ENCODE measurements around the gene TSHZ2. TPM values are rescaled to one million over a fixed set of nuclear protein-coding genes. Genes with fewer than 3 reads are reported as not detected.

Gene TSHZ2
- total RNA-seq, 2 experiments from 2014 or later = 0.13 TPM; not detected in 1

DNA sequence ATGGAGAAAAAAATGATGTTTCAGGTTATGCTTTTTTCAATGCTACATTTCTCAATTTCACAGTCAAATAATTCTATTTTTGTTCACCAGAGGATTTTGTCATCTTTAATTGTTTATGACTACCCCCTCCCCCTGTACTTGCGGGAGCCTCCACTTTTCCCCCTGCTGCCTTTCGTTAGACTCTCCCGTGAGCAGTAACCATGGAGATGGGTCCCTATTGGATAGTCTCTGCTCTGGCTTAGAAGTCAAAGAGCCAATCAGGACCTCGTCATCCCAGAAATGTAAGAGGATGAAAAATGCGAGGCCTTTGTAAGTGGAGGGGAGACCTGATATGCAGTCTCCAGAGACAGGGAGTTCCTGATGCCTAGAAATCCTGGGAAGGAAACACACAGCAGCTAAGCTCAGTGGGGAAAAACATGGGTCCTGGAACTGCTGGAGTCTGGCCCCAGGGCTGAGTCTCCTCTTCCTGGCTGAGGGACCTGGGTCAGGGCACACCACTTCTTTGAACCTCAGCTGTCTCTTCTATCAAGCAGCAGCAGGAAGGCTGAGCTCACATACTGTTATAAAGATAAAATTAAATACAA, 298.7 kb downstream of the TSHZ2 start:
- POLR2A ChIA-PET = no interaction called here

DNA sequence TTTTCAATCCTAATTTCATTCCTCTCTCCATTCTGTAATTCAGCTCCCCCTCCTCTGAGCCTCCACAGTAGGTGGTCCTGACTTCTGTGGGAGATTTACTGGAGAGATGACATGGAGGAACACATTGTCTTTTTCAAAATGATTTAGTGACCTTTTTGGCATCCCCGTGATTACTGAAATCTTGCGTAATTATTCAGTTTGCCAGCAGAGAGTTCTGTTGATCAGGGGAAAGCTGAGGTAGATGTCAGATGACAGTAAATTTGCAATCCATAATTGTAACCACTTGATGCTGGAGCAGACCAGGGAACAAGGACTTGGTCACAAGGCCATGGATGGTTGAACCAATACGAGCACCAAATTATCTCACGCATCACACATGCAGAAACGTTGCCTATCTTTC, 302.2 kb downstream of the TSHZ2 start:
- H3K27ac Mint-ChIP-seq = no peak overlapping the region
- CTCF ChIA-PET = no interaction called here
- no peaks in the 10 kb centered on the region for H3K9me3 Mint-ChIP-seq (ENCODE audit: insufficient read depth)
- H3K36me3 Mint-ChIP-seq (ENCODE audit: low read depth) = no peaks in the 10 kb centered on the region
- H3K27me3 Mint-ChIP-seq (ENCODE audit: low read depth) = no peaks in the 10 kb centered on the region
- ATAC-seq = no peak
- DNase-seq = no peak
- H3K4me3 Mint-ChIP-seq = no peak overlapping the region
- H3K4me1 Mint-ChIP-seq (ENCODE audit: low read depth) = no peaks in the 10 kb centered on the region
- POLR2A ChIA-PET = no interaction called here

More for the DNA sequence above, 298.7 kb downstream of the TSHZ2 start:
- ATAC-seq (no peak), DNase-seq (no peak)
- no peaks in the 10 kb centered on the region for H3K4me1 Mint-ChIP-seq (ENCODE audit: low read depth)
- H3K27me3 Mint-ChIP-seq (ENCODE audit: low read depth) = no peaks in the 10 kb centered on the region
- no peak overlapping the region for H3K27ac Mint-ChIP-seq
- H3K9me3 Mint-ChIP-seq (ENCODE audit: insufficient read depth) = no peaks in the 10 kb centered on the region
- CTCF ChIA-PET = interaction anchor here (1.0 kb wide), 1 partner anchor 791 kb away, joined by 3 read pairs; no protein-coding TSS in a partner anchor
- no peak overlapping the region for H3K4me3 Mint-ChIP-seq
- H3K36me3 Mint-ChIP-seq (ENCODE audit: low read depth) = no peaks in the 10 kb centered on the region

DNA sequence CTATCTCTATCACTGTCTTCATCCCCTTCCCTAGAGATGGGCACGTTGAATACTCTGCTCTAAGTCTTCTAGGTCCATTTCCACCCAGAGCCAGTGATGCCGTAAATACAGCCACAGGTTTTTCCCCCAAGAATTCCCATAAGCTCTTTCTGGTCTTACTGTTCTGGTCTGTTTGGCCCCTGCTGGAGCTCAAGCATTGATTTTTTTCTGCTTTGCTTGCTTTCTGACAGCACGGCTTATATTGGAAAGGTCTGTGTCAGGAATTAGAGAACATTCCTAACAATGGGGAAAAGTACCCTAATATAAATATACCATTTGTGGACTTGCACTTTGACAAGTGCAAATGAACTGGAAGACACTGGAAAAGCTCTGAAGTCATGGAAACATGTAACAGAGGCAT, 302.6 kb downstream of the TSHZ2 start:
- ATAC-seq (no peak), DNase-seq (no peak)
- POLR2A ChIA-PET = no interaction called here
- no peaks in the 10 kb centered on the region for H3K36me3 Mint-ChIP-seq (ENCODE audit: low read depth)
- H3K27me3 Mint-ChIP-seq (ENCODE audit: low read depth) = no peaks in the 10 kb centered on the region
- H3K4me3 Mint-ChIP-seq = no peak overlapping the region
- CTCF ChIA-PET = no interaction called here
- H3K27ac Mint-ChIP-seq = no peak overlapping the region
- H3K4me1 Mint-ChIP-seq (ENCODE audit: low read depth) = no peaks in the 10 kb centered on the region
- H3K9me3 Mint-ChIP-seq (ENCODE audit: insufficient read depth) = no peaks in the 10 kb centered on the region

DNA sequence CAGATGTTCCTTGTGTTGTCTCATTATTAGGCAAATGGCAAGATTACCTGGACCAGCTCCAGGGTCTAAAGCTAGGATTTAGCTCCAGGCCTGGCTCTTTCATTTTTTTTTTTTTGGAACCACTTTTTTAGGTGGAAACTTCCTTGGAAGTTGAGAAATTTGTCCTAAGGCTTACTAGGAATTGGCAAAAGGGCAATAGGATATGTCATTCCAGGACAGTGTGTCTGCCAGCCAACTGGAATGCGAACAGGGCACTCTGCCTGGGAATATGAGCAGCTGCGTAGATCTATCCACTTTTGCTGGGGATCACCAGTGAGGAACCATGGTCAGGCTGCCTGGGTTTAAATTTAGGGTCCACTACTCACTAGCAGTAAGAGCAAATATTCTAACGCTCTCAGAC, 304.0 kb downstream of the TSHZ2 start:
- no peak for DNase-seq
- no peaks in the 10 kb centered on the region for H3K4me1 Mint-ChIP-seq (ENCODE audit: low read depth)
- no peak for ATAC-seq
- ChIA-PET POLR2A (no interaction called here), CTCF (no interaction called here)
- H3K36me3 Mint-ChIP-seq (ENCODE audit: low read depth) = no peaks in the 10 kb centered on the region
- no peak overlapping the region for H3K27ac Mint-ChIP-seq
- no peak overlapping the region for H3K4me3 Mint-ChIP-seq
- no peaks in the 10 kb centered on the region for H3K27me3 Mint-ChIP-seq (ENCODE audit: low read depth)
- no peaks in the 10 kb centered on the region for H3K9me3 Mint-ChIP-seq (ENCODE audit: insufficient read depth)

DNA sequence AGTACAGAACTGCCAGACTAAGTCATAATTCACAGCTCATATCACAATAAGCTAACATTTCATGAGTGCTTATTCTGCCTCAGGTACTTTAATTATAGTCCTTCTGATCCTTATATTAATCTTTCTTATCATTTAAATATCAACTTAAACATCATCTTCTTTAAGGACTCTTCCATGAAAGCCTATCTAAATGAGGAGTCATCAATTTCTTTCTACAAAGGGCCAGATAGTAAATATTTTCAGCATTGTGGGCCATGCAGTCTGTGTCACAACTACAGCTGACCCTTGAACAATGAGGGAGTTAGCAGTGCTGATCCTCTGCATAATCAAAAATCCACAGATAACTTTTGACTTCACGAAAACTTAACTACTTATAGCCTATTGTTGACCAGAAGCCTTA, 306.4 kb downstream of the TSHZ2 start:
- no peak overlapping the region for H3K4me3 Mint-ChIP-seq
- ChIA-PET POLR2A (no interaction called here), CTCF (no interaction called here)
- no peaks in the 10 kb centered on the region for H3K4me1 Mint-ChIP-seq (ENCODE audit: low read depth)
- no peak overlapping the region for H3K27ac Mint-ChIP-seq
- ATAC-seq = no peak
- H3K9me3 Mint-ChIP-seq (ENCODE audit: insufficient read depth) = no peaks in the 10 kb centered on the region
- no peak for DNase-seq
- no peaks in the 10 kb centered on the region for H3K36me3 Mint-ChIP-seq (ENCODE audit: low read depth)
- H3K27me3 Mint-ChIP-seq (ENCODE audit: low read depth) = no peaks in the 10 kb centered on the region

DNA sequence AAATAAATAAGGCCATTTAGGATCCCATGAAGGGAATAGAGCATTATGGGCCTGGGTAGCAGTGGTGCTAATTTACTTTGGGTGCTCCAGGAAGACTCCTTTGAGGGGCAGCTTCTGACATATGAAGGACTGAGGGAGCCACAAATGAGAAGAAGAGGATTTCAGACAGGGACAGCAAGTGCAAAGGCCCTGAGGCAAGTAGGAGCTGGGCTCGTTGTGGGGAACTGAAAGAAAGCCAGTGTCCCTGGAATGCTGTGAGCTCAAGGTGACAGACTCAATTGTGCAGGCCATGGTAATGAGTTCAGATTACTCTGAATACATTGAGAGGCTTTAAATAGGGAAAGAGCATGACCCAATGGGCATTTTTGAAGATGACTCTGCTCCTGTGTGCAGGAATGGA, 307.6 kb downstream of the TSHZ2 start:
- Mint-ChIP-seq H3K36me3 (ENCODE audit: low read depth) (no peaks in the 10 kb centered on the region), H3K27ac (no peak overlapping the region), H3K4me3 (no peak overlapping the region), H3K9me3 (ENCODE audit: insufficient read depth) (no peaks in the 10 kb centered on the region), H3K4me1 (ENCODE audit: low read depth) (no peaks in the 10 kb centered on the region), H3K27me3 (ENCODE audit: low read depth) (no peaks in the 10 kb centered on the region)
- CTCF ChIA-PET = no interaction called here
- ATAC-seq (no peak), DNase-seq (no peak)
- POLR2A ChIA-PET = no interaction called here

DNA sequence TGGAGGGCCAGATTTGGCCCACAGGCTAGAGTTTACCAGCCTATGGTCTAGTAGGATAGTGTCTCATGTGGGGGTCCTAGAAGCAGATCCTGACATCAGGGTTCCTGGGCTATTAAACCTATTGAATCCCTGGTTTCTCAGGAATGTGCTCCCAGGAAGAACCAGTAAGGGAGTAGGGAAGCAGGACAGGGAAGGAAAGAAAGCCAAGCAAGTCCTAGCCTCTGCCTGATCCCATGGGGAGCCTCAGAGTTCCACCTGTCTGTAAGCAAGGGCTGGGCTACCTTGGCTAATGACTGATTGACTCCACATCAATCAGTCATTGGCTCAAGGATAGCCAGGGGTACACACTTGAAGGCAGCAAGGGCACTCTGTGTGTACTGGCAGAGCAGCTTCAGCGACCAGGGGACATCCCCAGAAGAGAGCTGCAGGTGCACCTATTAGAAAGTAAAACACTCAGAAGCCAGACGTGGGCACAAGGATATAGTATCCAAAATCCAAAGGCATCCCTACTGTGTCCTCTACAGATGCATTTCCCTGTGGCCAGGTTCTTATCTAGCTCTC, 309.5 kb downstream of the TSHZ2 start:
- no peaks in the 10 kb centered on the region for H3K27me3 Mint-ChIP-seq (ENCODE audit: low read depth)
- ChIA-PET POLR2A (no interaction called here), CTCF (no interaction called here)
- no peak overlapping the region for H3K27ac Mint-ChIP-seq
- H3K4me3 Mint-ChIP-seq = no peak overlapping the region
- no peaks in the 10 kb centered on the region for H3K36me3 Mint-ChIP-seq (ENCODE audit: low read depth)
- DNase-seq (no peak), ATAC-seq (no peak)
- no peaks in the 10 kb centered on the region for H3K9me3 Mint-ChIP-seq (ENCODE audit: insufficient read depth)
- H3K4me1 Mint-ChIP-seq (ENCODE audit: low read depth) = no peaks in the 10 kb centered on the region

DNA sequence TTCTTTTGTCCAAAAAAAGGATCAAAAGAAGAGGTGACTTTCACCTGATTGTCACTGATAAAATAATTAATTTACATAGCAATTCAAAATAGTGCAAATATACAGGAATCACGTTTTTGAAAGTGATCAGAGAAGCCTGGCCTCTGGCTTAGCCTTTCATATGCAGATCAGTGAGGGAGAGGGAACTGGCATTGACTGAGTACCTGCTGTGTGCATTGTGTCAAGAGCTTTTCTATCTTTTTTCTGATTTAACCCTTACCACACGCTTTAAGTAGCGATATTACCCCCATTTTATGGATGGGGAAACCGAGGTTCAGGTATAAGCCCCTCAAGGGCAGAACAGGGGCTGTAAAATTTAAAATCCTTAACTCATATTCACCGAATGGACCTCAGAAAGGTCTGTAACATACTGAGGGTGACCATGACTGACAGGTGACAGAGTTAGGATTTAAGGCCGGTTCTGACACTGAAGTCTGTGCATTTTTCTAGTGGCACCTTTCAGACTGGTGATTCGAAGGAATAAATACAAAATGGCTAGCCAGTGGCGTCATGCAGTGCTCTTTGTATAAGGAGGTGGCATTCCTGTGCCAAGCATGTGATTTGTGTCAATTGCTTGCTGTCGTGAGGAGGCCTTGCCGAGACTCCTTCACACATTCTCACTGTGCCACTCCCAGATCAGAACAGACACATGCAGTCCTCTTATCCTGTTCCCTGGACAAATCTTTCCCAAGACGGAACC, 310.2 kb downstream of the TSHZ2 start:
- DNase-seq = no peak
- Mint-ChIP-seq H3K4me1 (ENCODE audit: low read depth) (no peaks in the 10 kb centered on the region), H3K4me3 (no peak overlapping the region), H3K27ac (no peak overlapping the region), H3K27me3 (ENCODE audit: low read depth) (no peaks in the 10 kb centered on the region), H3K36me3 (ENCODE audit: low read depth) (no peaks in the 10 kb centered on the region), H3K9me3 (ENCODE audit: insufficient read depth) (no peaks in the 10 kb centered on the region)
- no peak for ATAC-seq
- POLR2A ChIA-PET = no interaction called here
- CTCF ChIA-PET = no interaction called here

DNA sequence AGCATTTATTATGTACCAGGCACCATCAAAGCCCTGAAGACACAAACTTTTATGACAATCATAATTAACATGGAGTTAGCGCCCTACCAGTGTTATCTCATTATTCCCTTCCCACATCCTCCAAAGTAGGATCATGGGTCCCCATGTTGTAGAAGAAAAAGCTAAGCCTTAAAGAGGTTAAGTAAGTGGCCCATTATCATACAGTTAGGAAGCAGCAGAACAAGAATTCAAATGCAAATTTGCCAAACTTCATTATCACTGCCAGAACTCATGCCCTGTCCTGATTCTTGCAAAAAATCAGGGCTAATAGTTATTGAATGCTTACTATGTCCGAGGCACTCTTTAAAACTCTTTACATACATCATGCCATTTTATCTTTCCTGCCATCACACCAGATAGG, 310.9 kb downstream of the TSHZ2 start:
- no peaks in the 10 kb centered on the region for H3K36me3 Mint-ChIP-seq (ENCODE audit: low read depth)
- no peaks in the 10 kb centered on the region for H3K27me3 Mint-ChIP-seq (ENCODE audit: low read depth)
- no peak for DNase-seq
- no peaks in the 10 kb centered on the region for H3K4me1 Mint-ChIP-seq (ENCODE audit: low read depth)
- no peak overlapping the region for H3K27ac Mint-ChIP-seq
- no peak for ATAC-seq
- H3K4me3 Mint-ChIP-seq = no peak overlapping the region
- ChIA-PET CTCF (no interaction called here), POLR2A (no interaction called here)
- H3K9me3 Mint-ChIP-seq (ENCODE audit: insufficient read depth) = no peaks in the 10 kb centered on the region

DNA sequence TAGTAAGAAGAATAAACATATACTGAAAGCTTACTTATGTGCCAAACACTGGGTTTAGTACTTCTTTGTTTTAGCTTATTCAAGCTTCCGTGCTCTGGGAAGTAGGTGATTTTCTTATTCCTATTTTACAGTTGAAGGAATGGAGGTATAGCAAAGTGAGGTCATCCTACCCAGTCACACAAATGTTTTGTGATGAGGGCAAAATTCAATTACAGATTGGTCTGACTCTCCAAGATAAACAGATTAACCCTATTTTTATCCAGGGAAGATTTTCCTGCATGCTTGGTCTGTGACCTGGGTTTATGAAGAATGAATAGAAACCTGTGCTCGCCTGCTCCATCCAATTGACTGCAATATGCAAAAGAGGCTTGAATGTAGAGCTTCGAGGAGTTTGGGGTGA, 311.4 kb downstream of the TSHZ2 start:
- DNase-seq (no peak), ATAC-seq (no peak)
- Mint-ChIP-seq H3K4me3 (no peak overlapping the region), H3K27me3 (ENCODE audit: low read depth) (no peaks in the 10 kb centered on the region), H3K9me3 (ENCODE audit: insufficient read depth) (no peaks in the 10 kb centered on the region), H3K27ac (no peak overlapping the region), H3K36me3 (ENCODE audit: low read depth) (no peaks in the 10 kb centered on the region), H3K4me1 (ENCODE audit: low read depth) (no peaks in the 10 kb centered on the region)
- CTCF ChIA-PET = no interaction called here
- POLR2A ChIA-PET = no interaction called here

DNA sequence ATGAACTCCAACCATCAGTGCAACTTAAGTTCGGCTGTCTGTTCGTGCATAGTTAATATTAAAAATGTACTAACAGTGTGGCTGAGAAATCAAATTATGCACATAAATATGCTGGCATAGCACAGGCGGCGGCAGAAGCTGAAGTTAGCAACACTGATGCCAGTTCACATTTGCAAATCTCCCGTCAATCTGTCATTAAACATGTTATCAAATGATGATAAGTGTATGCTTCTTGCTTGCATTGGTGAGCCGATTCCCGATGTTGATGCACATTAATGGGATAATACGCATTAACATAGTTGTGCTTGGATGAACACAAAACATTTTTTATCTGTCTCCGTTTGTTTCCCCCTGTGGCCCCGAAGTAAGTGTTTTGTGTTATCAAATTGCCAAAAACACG, 312.1 kb downstream of the TSHZ2 start:
- ChIA-PET CTCF (no interaction called here), POLR2A (no interaction called here)
- Mint-ChIP-seq H3K27ac (no peak overlapping the region), H3K27me3 (ENCODE audit: low read depth) (no peaks in the 10 kb centered on the region), H3K4me1 (ENCODE audit: low read depth) (no peaks in the 10 kb centered on the region), H3K9me3 (ENCODE audit: insufficient read depth) (no peaks in the 10 kb centered on the region), H3K36me3 (ENCODE audit: low read depth) (no peaks in the 10 kb centered on the region), H3K4me3 (no peak overlapping the region)
- DNase-seq = no peak
- no peak for ATAC-seq

DNA sequence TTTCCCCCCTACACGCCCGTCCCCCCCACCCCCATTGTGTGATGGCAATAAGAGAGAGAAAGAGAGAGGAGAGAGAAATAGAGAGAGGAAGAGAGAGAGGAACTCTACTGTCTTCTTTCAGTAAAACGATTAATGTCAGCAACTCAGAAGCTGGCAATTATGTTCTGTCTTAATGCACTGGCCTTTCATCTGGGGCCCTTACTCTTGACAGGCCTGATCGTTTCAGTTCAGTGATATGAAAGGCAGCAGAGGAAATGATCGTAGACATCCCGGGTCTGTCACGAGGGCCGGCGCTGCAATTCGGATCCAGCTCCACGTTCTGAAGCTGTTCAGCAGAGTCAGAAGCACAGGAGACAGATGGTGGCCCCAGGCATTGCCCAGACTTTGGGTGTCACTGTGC, 312.5 kb downstream of the TSHZ2 start:
- ChIA-PET CTCF (no interaction called here), POLR2A (no interaction called here)
- DNase-seq (no peak), ATAC-seq (no peak)
- H3K9me3 Mint-ChIP-seq (ENCODE audit: insufficient read depth) = no peaks in the 10 kb centered on the region
- no peaks in the 10 kb centered on the region for H3K4me1 Mint-ChIP-seq (ENCODE audit: low read depth)
- H3K27ac Mint-ChIP-seq = no peak overlapping the region
- no peaks in the 10 kb centered on the region for H3K27me3 Mint-ChIP-seq (ENCODE audit: low read depth)
- no peak overlapping the region for H3K4me3 Mint-ChIP-seq
- H3K36me3 Mint-ChIP-seq (ENCODE audit: low read depth) = no peaks in the 10 kb centered on the region

Measured in activated CD8-positive, alpha-beta T cell treated with anti-CD3 and anti-CD28 coated beads, Interleukin-2, amount 10 ng/mL, durations not matched to agents 7 days and 5 days (primary cell).